Midbrain (tissue), 1 donor: ENCODE data around the gene DPYSL5.
"Not testable (repeated sequence)": the region's sequence is repeated elsewhere in the genome, so short reads cannot be mapped to it uniquely, and the experiment has no call there.

Experiments
- DNase-seq: peaks from one replicate; lab custom pipeline; 2025; lab: John Stamatoyannopoulos, UW

Gene DPYSL5

DNA sequence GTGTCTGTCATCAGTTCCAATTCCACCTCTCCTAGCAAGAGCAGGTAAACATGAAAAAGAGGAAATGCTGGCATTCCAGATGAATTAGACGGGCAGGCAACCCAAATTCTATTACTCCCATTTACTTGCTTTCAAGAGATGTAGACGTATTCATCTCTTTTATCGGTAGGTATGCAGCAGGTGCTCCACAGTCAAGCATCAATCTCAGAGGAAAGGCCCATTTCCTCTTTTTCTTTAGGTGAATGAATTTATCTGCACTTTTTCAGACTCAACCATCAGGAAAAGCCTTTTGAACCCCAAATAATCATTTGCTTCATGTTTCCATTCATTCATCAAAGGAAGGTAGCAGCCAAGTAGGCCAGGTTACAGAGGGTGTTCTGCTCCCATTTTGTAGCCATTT, 27.9 kb downstream of the DPYSL5 start:
- no peak for DNase-seq

DNA sequence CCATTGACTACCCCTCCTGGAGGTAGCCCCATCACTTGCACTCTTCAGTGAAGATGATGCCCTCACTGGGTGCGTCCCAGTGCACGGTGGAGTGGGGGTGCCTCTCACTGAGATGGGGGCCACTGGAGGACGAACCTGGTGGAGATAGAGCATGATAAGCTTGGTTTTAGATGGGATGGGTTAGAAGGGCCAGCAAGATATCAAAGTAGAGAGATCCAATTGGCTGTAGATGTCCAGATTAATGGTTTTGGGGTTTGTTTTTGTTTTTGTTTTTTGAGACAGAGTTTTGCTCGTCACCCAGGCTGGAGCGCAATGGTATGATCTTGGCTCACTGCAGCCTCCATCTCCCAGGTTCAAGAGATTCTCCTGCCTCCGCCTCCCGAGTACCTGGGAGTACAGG, 28.3 kb downstream of the DPYSL5 start:
- DNase-seq: no peak

- no peak for DNase-seq
Measured at GRCh38 chr2:26877276-26877675, 29.3 kb downstream of the DPYSL5 start.

DNA sequence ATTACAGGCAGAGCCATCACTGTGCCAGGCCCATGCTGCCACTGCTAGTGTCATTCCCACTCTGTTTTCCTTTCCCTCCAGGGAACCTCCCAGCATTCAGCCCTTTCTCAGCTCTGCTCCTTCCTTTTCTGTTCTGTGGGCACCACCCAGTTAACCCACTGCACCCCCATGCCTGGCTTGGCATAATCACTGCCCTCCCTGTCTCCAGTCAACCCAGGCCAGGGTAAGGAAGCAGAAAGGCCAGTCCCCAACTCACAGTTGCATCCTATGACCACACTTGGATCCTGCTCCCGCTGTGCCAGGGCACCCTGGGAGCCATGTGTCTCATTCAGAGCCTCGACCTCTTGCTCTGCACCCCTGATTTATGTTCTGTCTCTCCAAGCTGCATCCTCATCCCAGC, 32.2 kb downstream of the DPYSL5 start:
- DNase-seq: no peak

DNA sequence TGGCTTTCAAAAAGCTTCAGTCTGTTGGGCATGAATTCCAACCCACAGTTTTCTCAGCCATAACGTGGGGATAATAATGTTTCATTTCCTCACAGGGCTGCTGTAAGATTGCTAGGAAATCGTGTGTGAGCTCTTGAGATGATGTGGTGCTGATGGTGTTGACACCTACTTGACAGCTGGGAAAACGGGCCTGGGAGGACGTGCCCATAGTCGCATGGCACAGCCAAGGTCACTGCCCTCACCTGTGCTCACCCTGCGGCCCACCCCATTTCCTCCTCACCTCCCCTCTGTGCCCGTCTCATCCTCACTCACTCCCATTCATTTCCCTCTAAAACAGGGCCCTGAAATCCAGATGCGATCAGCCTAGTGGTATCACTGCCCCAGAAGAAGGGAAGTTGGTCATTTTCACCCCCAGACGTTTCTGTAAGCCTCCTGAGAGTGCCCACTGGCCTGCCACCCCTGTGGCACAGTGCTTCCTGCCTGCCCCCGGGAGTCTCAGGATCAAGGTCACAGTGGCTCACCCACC, 33.0 kb downstream of the DPYSL5 start:
- DNase-seq: no peak

- not testable (repeated sequence) for DNase-seq
Measured at GRCh38 chr2:26882220-26882619, 34.3 kb downstream of the DPYSL5 start.

GRCh38 chr2:26883956-26884355, 36.0 kb downstream of the DPYSL5 start:
- no peak for DNase-seq

DNA sequence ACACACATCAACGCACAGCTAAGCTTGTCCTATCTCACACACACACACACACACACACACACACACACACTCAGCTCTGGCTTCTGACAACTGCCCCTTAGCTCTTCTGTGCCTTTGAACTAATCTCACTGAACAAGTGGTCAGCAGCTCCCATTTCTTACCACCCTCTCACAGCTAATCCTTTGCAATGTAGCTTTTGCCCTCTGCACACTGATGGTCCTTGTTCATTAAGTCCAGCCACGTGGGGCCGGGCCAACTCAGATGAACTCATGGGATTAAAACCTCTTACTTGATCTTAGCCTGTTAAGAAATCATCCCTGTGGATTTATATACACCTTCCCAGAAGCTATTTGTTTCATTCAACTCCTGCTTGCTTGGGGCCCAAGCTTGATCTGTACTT, 36.6 kb downstream of the DPYSL5 start:
- DNase-seq: peak; percentile 10

DNA sequence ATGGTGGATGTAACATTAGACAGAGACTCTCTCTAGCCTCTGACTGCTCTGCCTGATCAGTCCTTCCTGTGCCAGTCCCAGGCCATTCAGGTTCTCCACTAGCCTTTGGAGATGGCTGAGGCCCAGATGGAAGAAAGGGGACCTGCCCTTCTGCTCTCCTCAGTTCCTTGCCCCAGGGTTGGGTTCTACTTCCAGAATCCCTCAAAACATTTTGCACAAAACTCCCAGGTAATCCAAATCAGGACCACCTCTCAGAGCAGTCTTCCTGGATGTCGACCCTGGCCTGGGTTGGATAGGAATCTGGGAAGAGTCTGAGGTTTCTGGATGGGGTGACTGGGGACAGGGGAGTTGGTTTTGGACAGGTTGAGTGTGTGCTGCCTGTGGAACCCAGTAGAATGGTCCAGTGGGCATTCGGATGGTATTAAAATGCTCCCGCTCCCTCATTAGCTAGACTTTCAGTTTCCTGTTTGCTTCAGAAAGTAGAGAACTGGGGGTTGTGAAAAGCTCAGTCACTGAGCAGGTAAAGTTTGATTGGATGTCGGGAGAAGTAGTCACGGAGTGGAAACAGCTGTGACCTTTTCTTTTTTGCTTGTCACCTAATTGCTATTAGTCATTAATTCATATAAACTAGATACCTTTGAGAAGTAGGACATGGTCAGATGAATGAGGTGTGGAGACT, 37.9 kb downstream of the DPYSL5 start:
- DNase-seq: no peak

- no peak for DNase-seq
Measured at GRCh38 chr2:26886736-26887135, 38.8 kb downstream of the DPYSL5 start.

DNA sequence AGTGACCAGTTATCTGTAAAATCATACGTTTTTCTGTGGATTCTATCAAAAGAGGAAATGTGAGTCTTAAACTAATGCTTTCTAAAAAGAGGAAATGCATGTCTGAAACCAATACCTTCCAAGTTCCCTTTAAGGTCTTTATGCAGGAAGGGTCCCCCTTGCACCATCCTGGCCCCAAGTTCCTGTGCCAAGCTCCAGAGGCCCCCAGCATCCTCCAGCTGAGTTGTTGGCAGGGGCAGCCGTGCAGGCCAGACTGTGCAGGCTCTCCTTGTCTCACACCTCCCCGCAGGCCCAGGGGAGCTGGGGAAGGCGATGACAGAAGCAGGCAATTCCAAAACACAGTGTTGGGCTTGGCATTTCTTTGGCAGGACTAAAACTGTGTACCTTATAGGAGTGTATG, 39.2 kb downstream of the DPYSL5 start:
- peak; percentile 19 for DNase-seq

GRCh38 chr2:26889796-26890195, 41.9 kb downstream of the DPYSL5 start:
- DNase-seq: no peak

- no peak for DNase-seq
Measured at GRCh38 chr2:26890341-26891000, 42.5 kb downstream of the DPYSL5 start.

GRCh38 chr2:26892133-26892532, 44.2 kb downstream of the DPYSL5 start:
- no peak for DNase-seq

GRCh38 chr2:26892922-26893524, 45.1 kb downstream of the DPYSL5 start:
- DNase-seq: no peak

DNA sequence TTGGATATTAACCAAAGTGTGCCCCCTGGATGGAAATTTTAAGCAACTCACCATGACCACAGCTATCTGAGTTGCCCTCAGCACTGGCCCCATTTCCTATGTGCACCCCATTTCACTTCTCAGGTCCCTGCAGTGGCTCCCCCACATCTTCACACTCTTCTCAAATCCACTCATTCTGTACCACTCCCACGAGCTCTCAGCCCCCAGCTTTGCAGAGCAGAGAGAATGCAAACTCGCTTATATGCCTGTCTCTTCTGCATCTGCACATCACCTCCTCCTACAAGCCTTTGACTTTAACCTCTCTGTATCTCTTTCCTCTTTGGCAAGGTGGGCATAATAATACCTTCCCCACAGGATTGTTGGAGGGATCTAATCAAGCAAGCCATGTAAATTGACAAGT, 46.2 kb downstream of the DPYSL5 start:
- DNase-seq: no peak

DNA sequence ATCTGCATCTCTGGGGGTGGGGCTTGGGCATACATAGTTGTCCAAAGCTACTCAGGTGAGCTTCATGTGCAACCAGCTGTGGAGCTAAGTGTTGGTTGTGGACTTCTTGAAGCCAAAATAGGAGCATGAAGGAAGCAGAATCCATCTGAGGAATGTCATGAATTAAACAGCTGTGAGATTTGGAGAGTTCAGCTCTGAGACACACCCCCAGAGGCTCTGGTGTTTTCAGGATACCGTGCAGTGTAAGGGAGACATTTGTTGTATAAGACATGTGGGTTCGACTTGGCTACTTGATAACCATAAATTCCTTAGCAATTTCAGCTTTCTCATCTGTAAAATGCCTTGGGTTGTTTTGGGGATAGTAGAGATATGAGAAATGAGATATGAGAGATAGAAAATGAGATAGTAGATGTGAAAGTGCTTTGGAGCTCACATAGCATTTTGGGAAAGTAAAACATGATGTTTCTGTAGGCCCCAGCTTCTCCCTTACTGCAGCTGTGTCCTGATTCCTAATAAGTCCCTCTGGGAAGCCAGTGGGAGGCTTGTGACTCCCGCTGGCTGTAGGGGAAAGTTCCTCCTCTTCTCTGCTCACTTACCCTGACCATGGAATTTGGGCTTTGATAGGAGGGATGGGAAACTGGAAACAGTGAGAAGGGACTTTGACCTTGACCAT, 50.0 kb downstream of the DPYSL5 start:
- DNase-seq: no peak

DNA sequence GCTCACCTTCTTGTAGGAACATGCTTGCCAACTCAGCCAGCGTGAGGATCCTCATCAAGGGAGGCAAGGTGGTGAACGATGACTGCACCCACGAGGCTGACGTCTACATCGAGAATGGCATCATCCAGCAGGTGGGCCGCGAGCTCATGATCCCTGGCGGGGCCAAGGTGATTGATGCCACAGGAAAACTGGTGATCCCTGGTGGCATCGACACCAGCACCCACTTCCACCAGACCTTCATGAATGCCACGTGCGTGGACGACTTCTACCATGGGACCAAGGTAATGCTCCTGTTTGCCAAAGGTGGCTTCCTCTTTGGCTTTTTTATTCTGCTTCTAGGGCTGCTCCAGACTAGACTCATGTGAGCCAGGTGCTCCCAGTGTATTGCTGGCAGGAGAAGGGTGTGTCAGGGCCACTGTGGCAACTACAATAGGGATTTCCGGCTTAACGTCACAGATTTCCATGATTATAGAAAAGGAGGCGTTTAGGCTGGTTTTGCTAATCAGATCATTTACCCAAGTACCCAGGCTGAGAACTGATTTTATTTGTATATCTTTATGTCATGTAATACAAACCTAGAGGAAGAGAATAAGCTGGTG, 50.6 kb downstream of the DPYSL5 start:
- no peak for DNase-seq

DNA sequence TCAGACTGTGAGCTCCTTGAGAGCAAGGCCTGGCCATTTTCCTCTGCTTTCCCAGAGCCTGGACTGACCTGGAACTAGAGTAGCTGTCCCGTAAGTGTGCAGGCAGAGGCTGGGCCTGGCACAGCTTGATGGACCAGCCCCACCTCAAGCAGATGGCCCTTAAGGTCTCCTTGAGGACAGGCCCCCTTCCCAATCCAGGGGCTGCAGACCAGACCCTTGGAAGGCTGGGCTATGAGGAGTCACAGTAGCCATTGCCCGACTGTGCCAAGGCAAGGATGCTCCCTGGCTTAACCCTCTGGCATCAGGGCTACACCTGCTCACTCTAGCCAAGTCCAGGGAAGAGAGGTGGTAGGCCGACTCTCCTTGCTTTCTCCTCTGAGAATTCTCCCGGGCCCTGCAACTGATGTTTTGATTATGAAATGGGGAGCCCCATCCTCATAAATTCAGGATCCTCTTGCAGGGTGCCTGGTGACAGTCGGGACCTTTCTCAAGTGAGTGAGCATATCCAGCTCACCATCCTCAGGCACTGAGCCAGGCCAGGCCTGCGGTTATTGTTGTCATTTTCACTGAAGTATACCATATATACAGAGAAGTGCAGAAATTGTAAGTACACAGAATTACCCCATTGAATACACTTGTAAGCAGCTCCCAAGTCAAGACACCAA, 51.7 kb downstream of the DPYSL5 start:
- no peak for DNase-seq

- no peak for DNase-seq
Measured at GRCh38 chr2:26900831-26901321, 52.9 kb downstream of the DPYSL5 start.
